ENCODE results near the gene ABTB1.
A peak's percentile ranks its signal among the peaks of the same experiment; 100 is the strongest.

Gene ABTB1

GRCh38 chr3:127706785-127707351, 34.1 kb downstream of the ABTB1 start:
- no peak for DNase-seq

DNA sequence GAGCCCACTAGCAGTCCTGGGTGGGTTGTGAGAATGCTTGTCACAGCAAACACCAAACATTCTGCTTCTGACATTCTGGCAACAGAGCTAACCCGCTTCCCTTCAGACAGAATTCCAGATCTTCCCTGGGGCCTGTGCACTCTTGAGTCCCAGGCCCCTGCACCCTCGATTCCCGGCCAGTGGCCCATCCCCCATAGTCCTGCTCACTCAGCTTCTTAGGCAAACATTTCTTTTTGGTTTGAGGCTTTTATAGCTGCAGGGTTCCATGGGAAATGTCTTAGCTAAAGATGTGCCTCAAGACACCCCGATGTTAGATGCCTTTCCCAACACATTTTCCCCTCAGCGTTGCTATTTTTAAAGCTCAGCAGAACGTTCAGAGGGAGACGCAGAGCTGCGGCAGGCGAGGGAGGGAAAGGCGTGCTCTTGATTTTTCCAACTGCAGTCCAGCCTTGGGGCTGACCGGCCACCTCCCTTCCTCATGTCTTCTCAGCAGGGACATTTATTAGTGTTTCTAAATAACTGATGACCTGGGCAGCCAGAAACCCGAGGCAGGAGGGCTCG, 35.2 kb downstream of the ABTB1 start:
- DNase-seq = no peak

DNA sequence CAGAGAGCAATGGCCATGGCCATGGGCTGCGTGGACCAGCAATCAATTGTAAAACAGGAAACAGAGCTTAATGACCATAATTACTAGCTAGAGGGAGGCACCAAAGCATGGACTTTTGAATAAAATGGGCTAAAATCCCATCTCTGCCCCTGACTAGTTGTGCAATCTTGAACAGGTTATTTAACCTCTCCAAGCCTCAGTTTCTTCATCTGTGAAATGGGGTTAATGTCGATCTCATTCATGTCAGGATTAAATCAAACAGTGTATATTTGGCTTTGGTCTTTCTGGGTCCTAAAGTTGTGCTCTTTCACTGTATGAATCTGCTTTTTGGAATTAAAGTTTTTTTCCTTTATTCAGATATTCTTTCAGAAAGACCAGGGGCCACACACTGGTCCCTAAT, 36.1 kb downstream of the ABTB1 start:
- no peak for DNase-seq

- DNase-seq = no peak
Observed at GRCh38 chr3:127709320-127710060, 36.7 kb downstream of the ABTB1 start.

GRCh38 chr3:127710155-127710941, 37.6 kb downstream of the ABTB1 start:
- no peak for DNase-seq

GRCh38 chr3:127711021-127711695, 38.4 kb downstream of the ABTB1 start:
- DNase-seq = no peak

DNA sequence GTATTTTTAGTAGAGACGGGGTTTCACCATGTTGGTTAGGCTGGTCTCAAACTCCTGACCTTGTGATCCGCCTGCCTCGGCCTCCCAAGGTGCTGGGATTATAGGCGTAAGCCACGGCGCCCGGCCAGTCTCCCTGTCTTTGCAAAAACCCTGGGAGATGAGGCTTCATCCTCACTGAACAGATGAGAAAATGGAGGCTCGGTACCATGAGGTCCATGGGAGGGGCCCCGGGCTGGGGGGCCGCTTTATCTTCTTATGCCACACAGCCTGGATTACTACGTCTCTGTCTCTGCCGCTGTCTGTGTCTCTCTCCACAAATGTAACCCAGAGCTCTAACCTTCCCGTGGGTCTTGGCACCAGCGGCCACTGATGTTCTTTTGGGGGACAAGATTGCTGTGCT, 39.1 kb downstream of the ABTB1 start:
- DNase-seq = no peak

DNA sequence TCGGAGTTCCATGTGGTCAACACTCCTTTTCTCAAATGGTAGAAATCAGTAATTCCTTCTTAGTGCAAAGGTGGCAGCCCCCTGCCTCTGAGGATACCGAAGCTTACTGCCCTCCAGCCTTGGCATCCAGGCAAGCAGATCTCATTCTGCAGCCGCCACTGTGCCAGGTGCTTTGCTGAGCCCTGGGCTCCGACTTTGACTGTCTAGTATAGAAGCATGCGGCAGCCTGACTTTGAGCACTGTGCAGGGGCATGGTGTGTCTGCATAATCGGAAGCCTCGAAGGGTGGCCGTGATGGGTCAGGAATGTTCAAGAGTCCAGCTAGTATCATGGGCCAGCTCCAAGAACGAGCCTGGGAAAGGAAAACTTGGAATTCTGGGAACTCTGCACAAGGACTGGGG, 39.7 kb downstream of the ABTB1 start:
- DNase-seq = no peak

DNA sequence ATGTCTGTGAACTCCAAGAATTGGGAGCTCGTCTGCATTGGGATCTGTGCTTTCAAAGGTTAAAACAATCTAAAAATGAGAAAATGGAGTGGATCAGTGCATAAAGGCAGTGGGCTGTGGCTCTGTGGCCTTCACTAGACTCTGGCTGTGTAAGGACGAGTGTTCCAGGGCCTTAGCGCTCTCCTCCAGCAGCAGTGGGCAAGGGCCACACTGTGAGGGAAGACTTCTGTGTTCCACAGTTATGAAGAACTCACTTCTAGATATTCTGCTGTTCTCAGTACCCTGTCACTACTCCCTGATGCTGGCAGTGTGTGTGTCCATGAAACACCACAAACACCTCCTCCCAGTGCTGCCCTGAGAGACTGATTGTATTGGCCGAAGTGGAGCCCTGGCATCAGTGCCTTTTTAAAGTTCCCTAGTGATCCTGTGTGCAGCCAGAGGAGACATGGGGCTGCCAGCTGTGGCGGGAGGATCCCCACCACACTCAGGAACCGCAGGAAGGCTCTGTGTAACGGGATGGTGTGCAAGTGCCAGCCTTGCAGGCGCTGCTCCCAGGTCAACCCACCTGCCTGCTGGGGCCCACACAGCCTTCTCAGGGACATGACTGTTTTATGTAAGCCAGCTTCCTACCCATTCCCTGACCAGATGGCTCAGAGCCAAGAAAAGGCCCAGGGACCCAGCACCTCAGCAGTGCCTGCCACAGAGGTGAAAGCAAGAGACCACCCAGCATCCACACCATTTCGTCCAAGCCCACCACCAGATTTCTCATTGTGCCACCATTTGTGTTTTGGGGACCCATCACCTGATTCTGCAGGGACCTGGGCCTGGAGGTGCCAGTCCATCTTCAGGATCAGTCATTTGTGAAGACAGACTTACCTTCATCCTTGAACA, 40.4 kb downstream of the ABTB1 start:
- no peak for DNase-seq

DNA sequence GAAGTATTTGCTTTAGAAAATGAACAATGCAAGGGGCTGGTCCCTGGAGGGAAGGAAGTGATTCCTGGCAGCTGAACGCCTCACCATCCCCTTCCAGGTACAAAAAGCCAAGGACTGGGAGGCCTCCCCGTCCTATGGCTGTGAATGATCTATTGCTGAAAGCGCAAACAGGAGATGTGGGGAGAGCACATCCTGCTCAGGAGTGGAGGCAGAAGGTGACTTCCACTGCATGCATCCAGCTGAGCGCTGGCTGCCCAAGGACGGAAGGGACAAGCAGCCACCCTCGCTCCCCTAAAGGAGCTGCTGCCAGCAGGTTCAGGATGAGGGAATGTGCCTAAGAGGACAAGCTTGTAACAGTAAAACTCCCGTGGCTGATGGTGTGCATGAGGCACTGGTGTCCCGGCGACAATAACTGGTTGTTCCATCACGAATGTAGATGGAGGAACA, 41.4 kb downstream of the ABTB1 start:
- no peak for DNase-seq

- no peak for DNase-seq
Observed at GRCh38 chr3:127714866-127715265, 42.1 kb downstream of the ABTB1 start.

GRCh38 chr3:127715532-127715931, 42.8 kb downstream of the ABTB1 start:
- no peak for DNase-seq

DNA sequence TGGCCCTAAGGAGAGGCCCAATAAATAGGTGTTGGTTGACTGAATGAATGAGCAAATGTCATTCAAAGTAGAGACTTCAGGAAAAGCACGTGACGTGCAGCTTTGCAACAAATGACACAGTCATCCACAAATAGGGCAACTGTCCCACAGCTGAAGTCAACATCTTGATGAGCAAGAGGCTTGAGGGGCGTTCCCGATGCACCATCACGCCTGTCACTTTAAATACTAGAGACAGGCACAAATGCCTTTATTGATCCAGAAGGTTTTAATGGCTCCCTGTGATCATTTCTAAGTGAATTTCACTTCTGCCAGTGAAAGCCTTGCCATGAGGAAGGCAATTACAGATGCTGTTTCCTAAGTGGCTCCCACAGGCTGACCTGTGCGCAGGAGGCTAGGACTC, 43.6 kb downstream of the ABTB1 start:
- no peak for DNase-seq

GRCh38 chr3:127717357-127718244, 44.8 kb downstream of the ABTB1 start:
- peak; percentile 81 for DNase-seq

- no peak for DNase-seq
Observed at GRCh38 chr3:127718245-127718915, 45.6 kb downstream of the ABTB1 start.

GRCh38 chr3:127718916-127719290, 46.2 kb downstream of the ABTB1 start:
- DNase-seq = no peak

DNA sequence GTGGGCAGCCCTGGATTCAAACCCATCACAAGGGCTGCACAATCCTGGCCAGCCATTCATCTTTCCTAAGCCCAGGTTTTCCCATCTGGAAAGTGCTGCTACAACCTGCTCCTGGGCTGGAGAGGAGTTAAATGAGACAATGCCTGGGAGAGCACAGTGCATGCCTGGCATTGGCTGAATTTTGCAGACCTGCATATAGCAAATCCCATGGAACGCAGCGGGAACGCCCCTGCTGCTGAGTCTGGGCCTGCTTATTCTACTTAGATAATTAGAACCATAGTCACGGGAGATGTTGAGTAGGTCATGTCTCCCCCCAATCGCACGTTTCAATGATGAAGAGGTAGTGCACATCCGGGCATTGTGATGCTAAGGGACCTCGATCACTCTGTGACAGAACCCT, 46.6 kb downstream of the ABTB1 start:
- DNase-seq = no peak

DNA sequence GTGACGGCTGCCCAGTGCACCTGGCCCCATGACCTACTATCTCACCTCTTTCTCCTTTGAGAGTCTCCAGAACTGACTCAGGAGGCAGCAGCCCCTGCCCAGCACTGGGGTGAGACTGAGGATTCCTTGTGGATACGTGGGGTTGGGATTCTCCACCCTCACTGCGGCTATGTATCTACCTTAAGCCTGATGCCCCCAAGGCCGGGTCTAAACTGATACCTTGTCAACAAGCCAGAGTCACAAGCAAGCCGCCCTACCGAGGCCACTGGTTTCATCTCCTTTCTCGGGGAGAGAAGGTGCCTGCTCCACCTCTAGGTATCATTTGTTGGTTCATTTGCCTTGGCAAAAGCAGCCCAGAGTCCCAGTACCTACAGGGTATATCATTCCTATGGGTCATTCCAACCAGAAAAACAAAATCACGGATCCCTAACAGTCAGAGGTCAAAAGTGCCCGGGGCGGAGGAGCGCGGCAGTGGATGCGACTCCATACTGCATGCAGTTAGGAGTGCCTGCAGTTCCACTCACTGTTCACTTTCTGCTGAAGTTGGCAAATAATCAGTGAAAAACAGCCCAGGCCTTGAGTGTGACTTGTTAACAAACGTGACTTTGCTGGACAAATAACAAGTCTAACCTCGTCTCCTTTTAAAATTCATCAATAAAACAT, 47.5 kb downstream of the ABTB1 start:
- no peak for DNase-seq

Data from fibroblast of skin of abdomen (primary cell).